Transverse colon (tissue), 4 donors: Measurements from ENCODE around the gene CARS2.
"Not testable (repeated sequence)": the region's sequence is repeated elsewhere in the genome, so short reads cannot be mapped to it uniquely, and the experiment has no call there.

Experiments
- CTCF ChIP-seq, 5 experiments: fragments of 200-600 bp in 3 of 5; fragments of 450-650 bp in 2 of 5; sonication (generic) in 3 of 5; IDR thresholded peaks; 1 replicate in 2 of 5; 2 replicates in 3 of 5; pipeline ENCODE4 v1.5.1; 2016 to 2017; ENCODE audit warnings: antibody characterized with exemption in 5 of 5, inconsistent platforms in 3 of 5, mild to moderate bottlenecking in 2 of 5, moderate library complexity in 1 of 5
- POLR2A ChIP-seq: fragments of 450-650 bp; IDR thresholded peaks from one replicate; pipeline ENCODE4 v1.6.1; 2016; ENCODE audit warnings: antibody characterized with exemption, mild to moderate bottlenecking, moderate library complexity
- POLR2AphosphoS5 ChIP-seq, 3 donors: sonication (generic); formaldehyde crosslinking; IDR thresholded peaks; one replicate each; pipeline ENCODE4 v1.6.1; 2016; ENCODE audit warnings: antibody characterized with exemption in 3 of 3

DNA sequence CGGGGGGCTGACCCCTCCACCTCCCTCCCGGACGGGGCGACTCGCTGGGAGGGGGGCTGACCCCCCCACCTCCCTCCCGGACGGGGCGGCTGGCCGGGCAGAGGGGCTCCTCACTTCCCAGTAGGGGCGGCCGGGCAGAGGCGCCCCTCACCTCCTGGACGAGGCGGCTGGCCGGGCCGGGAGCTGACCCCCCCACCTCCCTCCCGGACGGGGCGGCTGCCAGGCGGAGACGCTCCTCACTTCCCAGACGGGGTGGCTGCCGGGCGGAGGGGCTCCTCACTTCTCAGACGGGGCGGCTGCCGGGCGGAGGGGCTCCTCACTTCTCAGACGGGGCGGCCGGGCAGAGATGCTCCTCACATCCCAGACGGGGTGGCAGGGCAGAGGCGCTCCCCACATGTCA, 99.6 kb downstream of the CARS2 start:
- not testable (repeated sequence) for TF ChIP-seq CTCF (IDR thresholded peaks at IDR 0.05); POLR2AphosphoS5 (IDR thresholded peaks at IDR 0.05); POLR2A
